HL-60/S4 (cell line): ENCODE results near the gene EFNB2.

Experiments used
- in situ Hi-C: fragments of 300-500 bp; cut with MboI; formaldehyde crosslinking; loops from 2 replicates; pipeline ENCODE4 v1.14.3; 2022; ENCODE audit warnings: low sequenced_read_pairs

Gene EFNB2

GRCh38 chr13:106505295-106505694, 30.2 kb downstream of the EFNB2 start:
- in situ Hi-C loops, result no loop called here

- in situ Hi-C loops, result no loop called here
Measured at GRCh38 chr13:106503730-106504453, 31.6 kb downstream of the EFNB2 start.

GRCh38 chr13:106503272-106503671, 32.2 kb downstream of the EFNB2 start:
- in situ Hi-C loops, result no loop called here

GRCh38 chr13:106500445-106500844, 35.0 kb downstream of the EFNB2 start:
- in situ Hi-C loops, result no loop called here

- in situ Hi-C loops, result no loop called here
Measured at GRCh38 chr13:106499896-106500295, 35.6 kb downstream of the EFNB2 start.

- in situ Hi-C loops, result no loop called here
Measured at GRCh38 chr13:106499113-106499512, 36.3 kb downstream of the EFNB2 start.

GRCh38 chr13:106498571-106498970, 36.9 kb downstream of the EFNB2 start:
- in situ Hi-C loops, result no loop called here

GRCh38 chr13:106498158-106498557, 37.3 kb downstream of the EFNB2 start:
- in situ Hi-C loops, result no loop called here

GRCh38 chr13:106497079-106497478, 38.4 kb downstream of the EFNB2 start:
- in situ Hi-C loops, result no loop called here

GRCh38 chr13:106496072-106496997, 39.1 kb downstream of the EFNB2 start:
- in situ Hi-C loops, result no loop called here

GRCh38 chr13:106494936-106495335, 40.5 kb downstream of the EFNB2 start:
- in situ Hi-C loops, result no loop called here

- in situ Hi-C loops, result no loop called here
Measured at GRCh38 chr13:106494506-106494905, 41.0 kb downstream of the EFNB2 start.

- in situ Hi-C loops, result no loop called here
Measured at GRCh38 chr13:106493533-106494220, 41.8 kb downstream of the EFNB2 start.

GRCh38 chr13:106492588-106493475, 42.6 kb downstream of the EFNB2 start:
- in situ Hi-C loops, result no loop called here

- in situ Hi-C loops, result no loop called here
Measured at GRCh38 chr13:106491928-106492587, 43.4 kb downstream of the EFNB2 start.

GRCh38 chr13:106491463-106491862, 44.0 kb downstream of the EFNB2 start:
- in situ Hi-C loops, result no loop called here

- in situ Hi-C loops, result no loop called here
Measured at GRCh38 chr13:106490569-106491321, 44.7 kb downstream of the EFNB2 start.

GRCh38 chr13:106489849-106490568, 45.5 kb downstream of the EFNB2 start:
- in situ Hi-C loops, result no loop called here

GRCh38 chr13:106488686-106489085, 46.8 kb downstream of the EFNB2 start:
- in situ Hi-C loops, result no loop called here
